HG03354 (cell line): ENCODE measurements around the gene LZTFL1.

Experiments used
- ATAC-seq: cut with Tn5 transposase; IDR thresholded peaks from one replicate; pipeline ENCODE4 v1.9.1; 2021; ENCODE audit warnings: mild to moderate bottlenecking; ENCODE audit not compliant: unreplicated experiment, poor library complexity, severe bottlenecking

The LZTFL1 gene

GRCh38 chr3:45773714-45774449 is 68.0 kb downstream of the LZTFL1 start:
- ATAC-seq = no peak
